Stimulated activated CD4-positive, alpha-beta T cell treated with anti-CD3 and anti-CD28 coated beads, Interleukin-2, amount 100 ng/mL, for 48 hours (primary cell): Measurements from ENCODE around the gene KCNC1.
A peak's percentile ranks its signal among the peaks of the same experiment; 100 is the strongest.

ENCODE experiments used
- DNase-seq, 2 donors: peaks; one replicate each; pipeline ENCODE4 v3.0.0-alpha.2; 2020

Gene KCNC1

DNA sequence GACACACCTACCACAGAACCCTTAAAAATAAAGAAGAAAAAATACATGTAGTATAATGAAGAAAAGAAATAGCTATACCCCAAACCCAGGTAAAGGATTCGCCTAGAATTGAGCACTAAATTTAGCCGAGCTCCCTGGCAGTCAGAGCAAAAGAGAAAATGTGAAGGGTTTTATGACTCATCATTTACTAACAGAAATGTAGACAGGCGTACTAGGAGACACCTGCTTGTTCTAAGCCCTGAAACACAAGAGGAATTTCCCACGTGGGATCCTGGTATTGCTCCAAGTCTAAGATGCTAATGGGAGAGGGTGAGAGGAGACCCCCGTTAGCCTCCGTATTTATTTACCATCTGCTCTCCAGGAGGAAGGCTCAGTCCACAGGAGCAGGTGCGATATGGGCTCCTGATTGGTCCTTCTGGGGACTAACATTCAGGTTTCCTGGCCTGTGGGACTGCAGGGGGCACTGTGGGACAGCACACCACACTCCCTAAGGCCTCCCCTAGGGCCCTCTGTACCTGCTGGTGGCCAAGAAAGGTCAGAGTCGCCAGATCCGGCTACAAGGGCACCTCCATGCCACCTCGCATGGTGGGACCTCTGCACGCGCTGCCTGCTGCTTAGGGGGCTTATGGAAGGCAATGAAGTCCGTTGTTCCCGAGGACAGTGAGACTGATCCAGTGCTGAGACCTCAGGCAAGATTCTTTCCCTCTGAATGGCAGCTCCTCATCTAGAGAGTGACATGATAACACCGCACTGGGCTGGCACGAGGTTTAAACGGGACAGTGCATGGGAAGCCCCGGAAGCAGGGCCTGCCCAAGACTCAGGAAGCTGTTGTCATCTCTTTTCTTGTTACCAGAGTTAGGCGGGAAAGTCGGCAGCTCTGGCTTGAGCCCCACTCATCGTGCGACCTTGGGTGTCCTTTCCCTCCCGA, 25.8 kb downstream of the KCNC1 start:
- DNase-seq = peak in 1 of 2 donors; percentile 31

DNA sequence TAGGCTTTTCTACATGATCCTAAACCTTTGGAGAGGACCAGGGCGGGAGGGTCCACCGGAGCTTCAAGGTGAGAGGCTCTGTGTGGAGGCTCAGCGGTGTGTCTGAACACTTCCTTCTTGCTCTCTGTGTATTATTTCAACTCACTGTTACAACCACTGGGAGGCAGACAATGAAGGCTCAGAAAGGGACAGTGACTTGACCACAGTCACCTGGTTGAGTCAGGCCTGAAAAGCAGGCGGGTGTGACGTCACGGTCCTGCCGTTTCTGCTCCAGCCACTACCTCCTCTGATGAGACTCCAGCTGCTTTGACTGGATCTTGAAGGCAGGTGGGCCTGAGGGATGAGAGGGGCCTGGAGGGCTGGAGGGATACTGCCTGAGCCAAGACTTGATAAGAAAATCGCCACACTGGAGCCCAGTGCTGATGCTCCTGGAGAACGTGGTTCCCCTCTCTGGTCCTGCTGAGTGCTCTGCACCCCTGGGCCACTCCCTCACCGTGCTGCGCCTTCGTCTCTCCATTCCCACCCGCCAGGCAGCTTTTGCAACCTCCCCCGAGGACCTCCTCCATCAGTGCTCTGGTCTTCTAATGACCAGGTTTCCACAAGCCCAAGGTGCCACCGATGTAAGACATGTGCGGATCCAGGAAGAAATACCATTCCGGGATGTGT, 27.9 kb downstream of the KCNC1 start:
- no peak for DNase-seq

DNA sequence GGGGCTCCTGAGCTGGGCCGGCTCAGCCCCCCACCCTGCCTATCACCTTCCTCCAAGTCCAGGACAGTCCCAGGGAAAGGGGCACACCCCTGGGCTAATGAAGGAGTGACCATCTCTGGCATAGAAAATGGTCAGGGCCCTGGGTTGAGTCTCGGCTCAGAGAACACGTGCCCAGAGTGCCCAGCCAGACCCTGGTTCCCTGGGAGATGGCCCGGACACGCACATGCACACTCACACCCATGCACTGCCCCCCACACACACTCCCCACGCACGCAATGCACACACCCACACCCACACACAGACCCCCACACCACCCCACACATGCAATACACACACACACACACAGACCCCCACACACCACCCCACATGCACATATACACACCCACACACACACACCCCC, 28.7 kb downstream of the KCNC1 start:
- DNase-seq = no peak

DNA sequence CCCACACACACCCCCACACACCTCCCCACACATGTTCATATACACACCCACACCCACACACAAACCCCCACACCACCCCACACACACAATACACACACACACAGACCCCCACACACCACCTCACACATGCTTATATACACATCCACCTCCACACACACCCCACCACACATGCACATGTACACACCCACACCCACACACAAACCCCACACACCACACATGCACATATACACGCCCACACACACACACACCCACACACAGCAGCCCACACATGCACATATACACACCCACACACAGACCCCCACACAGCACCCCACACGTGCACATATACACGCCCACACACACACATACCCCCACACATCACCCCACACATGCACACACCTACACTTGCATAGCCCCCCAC, 29.1 kb downstream of the KCNC1 start:
- DNase-seq = no peak

DNA sequence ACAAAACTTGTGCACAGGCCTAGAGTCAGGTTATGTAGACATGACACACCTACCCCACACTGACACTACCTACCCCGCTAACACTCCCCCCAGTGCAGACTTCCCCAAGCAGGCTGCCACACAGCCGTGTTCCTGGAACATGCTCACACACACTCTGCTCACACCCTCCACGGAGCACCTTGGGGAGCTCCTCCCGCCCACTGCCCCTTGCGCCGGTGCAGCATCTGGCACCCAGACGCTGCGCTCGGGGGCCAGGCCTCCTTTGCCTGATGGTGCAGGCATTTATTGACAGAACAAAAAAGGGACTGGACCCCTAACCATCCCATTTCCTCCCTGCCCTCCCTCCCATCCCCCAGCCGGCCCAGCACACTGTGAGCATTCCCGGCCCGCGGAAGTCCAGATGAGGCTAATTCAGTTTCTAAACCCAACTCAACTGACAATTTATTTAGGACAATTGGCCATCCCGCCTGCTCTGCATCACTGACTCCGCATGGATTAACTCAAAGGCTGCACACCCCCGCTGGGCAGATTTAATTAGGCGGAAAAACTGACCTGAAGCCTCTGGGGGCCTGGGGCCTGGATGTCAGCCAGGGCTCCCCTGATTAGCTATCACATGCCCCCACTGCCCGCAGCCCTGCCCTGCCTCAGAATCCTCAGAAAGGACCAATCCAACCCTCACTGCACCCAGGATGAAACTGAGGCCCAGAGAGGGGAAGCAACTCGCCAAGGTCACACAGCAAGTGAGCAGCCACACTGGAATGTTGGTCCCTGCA, 30.1 kb downstream of the KCNC1 start:
- DNase-seq = no peak

DNA sequence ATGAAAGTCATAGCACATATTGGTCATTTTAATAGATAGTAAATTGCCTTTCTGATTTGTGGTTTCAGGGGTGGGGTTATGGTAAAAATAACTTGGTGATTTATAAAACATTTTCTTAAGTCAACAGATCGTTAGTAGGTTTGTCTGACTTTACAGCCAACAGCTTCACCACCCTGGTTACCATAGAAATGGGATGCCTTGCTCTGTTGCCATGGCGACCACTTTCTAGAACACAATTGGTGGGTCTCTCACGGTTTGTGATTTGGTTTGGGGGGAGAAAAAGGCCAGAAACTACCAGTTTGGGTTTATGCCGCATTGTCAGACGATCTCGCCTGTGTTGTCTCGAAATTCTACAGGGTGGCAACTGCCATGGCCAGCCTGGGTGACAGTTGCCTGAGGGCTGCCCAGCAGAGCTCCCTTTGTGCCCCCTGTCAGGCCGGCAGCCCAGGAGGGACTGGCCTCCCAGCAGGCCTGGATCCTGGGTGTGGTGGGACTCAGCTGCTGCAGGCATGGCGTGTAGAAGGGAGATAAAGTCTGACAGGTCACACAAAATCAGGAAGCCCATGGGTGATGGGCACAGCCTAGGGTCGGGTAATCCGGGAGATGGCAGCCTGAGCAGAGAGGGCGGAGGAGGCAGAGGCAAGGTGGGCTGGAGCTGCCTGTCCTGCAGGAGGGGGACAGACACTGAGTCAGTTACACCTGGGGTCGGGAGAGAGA, 30.9 kb downstream of the KCNC1 start:
- DNase-seq = no peak

DNA sequence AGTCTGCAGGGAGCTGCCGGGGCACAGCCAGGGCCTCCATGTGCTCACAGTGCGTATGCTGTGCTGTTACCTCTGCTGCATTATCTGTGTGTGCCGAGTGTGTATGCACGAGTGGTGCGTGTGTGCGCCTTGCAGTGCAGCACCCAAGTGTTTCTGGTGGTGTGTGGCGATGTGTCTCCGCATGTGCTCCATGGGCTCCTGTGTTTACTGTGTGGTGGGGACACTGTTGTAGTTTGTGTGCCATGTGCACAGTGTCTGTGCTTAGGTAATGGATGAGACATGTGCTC, 31.4 kb downstream of the KCNC1 start:
- DNase-seq = no peak

DNA sequence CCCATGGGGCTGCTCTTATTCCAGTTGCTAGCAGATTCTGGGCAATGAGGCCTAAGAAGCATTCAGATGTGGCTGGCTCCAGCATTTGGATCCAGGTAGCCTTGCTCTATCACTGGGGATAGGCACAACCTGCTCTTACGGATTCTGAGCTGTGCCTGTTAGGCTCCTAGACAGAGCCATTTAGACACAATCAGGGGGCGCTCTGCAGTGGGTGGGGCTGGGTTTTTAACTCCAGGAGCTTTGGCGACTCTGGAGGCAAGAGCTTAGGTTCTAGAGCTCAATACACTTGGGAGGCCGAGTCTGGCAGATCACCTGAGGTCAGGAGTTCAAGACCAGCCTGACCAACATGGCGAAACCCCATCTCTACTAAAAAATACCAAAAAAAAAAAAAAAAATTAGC, 32.0 kb downstream of the KCNC1 start:
- no peak for DNase-seq

DNA sequence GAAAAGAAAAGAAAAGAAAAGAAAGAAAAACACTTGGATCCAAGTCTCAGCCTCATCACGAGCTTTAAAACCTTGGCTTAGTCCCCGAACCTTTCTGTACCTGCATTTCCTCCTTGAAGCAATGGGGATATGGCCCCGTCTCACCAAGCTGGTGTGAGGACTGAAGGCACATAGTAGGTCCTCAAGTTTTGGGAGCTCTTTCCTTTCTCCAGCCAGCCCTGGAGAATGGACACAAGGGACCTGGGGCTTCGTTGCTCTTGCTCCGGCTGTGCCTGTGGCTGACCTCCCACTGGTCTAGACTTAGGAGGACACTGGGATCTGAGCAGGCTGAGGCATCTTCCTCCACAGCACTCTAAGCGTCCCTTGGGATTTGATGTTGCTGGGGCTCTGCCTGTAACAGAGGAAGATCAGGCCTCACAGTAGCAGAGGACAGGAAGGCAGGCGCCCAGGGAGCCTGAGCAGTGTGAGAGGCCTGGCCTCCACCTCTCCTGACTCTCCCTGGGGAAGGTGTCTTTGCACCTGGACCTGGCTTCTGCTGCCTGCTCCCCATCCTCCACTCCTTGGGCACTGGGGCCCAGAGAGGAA, 32.8 kb downstream of the KCNC1 start:
- DNase-seq = no peak

DNA sequence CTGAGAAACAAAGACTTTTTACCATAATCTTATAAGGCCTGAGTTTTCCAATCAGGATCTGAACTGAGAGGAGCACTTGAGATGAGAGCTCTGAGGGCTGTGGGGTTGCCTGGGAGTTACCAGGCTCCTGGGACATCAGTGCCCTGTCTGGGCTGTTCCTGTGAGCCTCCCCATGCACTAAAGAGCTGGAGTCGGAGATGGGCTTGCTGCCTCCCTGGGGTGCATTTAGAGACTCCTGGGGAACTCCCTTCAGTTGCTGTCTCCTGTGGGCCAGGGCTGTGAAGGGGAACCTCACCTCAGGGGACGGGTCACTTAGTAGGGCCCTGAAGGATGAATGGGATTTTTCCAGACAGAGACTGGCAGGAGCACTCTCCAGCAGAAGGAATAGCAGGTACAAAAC, 33.3 kb downstream of the KCNC1 start:
- no peak for DNase-seq

DNA sequence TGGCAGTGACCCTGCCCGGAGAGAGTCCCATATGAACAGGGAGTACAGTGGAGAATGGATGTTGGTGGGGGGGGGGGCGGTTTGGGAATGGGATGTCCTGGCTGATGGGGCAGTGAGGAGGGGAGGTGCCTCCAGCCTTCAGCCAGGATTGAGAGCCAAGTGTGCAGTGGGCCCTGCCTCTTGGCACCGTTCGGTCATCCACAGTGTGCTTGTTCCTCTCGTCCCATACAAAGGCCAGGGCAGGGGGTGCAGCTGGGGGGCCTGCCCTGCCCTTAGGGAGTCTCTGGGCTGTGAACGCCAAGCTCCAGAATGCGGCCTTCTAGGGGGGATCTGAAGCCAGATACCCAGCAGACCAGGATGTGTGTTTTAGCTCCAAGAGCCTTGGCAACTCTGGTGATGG, 34.0 kb downstream of the KCNC1 start:
- DNase-seq = no peak

DNA sequence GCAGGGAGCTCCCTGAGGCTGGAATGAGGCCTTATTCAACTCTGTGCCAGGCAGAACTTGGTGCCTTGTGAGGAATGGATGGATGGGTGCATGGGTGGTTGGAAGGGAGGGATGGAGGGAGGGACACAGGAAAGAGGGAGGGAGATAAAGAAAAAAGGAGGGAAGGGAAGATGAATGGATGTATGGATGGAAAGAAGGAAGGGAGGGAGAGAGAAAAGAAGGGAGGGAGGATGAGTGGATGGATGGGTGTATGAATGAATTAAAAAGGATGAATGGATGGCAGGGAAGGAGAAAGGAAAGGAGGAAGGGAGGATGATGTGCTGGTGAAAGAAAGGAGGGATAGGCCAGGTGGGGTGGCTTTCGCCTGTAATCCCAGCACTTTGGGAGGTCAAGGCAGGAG, 34.6 kb downstream of the KCNC1 start:
- DNase-seq = no peak

DNA sequence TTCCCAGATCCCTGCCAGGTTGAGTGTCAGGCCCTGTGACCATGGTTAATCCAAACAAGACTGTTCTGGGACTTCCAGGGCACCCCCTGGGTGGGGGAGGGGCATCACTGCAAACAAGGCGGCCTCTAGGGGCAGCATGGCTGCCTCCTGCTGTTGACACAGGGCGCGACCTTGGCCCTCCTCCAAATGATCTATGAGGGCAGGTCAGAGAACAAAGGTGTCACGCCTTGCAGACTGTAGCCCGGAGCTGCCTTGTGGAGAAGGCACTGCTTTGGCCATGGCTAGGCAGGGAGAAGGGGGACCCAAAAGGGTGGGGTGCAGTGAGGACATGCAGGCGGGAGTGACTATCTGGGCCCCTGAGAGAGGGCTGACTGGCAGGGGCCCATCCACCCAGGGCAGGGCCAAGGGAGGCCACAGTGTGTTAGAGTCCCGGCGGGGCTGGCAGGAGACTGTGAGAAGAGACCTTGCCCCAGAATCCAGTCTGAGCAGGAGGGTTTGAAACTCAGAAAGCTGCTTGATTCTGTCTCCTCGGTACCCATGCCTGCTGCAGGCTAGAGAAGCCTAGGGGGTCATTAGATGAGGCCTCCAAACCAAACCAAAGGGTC, 35.6 kb downstream of the KCNC1 start:
- no peak for DNase-seq

DNA sequence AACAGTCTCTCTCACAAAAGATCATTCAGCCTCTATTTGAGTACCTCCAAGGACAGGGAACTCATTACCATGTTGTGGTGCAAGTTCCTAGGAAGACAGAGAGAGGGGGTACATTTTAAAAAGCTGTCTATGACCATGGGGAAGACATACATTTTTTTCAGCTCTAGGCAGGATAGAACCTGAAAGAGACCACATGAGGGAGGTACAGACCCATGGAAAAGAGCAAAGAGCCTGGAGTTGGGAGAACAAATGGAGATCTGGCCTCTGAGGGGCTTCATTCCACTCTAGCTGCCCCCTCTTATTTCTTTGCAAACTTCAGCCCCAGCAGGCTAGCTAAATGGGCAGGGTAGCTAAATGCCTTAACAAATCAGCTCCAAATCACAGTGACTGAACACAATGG, 36.3 kb downstream of the KCNC1 start:
- no peak for DNase-seq

DNA sequence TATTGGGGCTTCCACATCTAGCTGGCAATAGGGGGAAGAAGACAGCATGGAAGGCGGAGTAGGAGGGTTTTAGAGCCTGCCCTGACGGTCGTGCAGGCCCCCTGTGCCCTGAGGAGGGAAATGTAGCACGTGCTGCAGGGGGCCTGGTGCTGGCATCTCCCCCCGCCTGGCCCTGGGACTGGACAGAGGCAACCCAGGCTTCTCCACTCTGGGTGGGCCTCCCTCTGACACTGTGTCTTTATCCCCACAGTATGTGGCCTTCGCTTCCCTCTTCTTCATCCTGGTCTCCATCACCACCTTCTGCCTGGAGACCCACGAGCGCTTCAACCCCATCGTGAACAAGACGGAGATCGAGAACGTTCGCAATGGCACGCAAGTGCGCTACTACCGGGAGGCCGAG, 36.8 kb downstream of the KCNC1 start:
- no peak for DNase-seq

DNA sequence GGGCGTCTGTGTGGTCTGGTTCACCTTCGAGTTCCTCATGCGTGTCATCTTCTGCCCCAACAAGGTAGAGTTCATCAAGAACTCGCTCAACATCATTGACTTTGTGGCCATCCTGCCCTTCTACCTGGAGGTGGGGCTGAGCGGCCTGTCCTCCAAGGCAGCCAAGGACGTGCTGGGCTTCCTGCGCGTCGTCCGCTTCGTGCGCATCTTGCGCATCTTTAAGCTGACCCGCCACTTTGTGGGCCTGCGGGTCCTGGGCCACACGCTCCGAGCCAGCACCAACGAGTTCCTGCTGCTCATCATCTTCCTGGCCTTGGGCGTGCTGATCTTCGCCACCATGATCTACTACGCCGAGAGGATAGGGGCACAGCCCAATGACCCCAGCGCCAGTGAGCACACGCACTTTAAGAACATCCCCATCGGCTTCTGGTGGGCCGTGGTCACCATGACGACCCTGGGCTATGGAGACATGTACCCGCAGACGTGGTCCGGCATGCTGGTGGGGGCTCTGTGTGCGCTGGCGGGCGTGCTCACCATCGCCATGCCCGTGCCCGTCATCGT, 37.3 kb downstream of the KCNC1 start:
- DNase-seq = no peak

DNA sequence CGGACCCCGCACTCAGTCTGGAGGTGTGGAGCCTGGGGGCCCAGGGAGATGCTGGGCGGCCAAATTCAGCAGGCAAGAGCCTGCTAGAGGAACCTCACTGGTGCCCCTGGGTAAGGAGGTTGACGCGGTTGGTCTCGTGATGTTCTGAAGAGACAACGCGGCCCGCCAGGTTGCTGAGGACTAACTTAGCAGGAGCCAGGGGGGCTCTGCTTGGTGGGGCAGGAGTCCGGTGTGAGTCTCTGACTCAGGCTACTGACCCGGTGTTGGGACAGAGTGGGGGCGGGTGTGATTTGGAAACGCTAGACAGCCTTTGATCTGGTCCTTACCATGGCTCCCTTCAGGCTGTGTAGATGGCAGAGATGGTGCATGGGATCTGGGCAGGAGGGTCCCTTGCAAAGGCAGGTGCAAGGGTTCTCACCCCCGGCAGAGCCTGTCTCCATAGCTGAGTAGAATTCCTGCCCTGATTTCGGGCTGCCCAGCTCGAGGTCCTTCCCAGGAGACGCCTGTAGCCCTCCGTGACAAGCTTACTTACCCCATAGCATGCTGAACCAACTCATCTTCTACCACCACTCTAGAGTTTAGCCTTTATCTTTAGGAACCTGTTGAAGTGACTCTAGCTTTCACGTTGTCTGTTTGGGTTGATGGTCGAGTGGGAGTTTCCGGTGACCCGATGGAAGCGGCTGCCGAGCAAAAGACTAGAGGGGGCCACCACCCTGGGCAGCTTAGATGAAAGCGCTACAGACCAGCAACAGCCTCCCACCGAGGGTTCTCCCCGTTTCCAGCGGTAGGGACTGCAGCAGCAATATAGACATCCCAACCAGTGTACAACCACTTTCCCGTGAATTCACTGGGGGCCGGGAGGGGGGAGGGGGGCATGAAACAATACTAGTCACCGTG, 38.4 kb downstream of the KCNC1 start:
- DNase-seq = no peak

DNA sequence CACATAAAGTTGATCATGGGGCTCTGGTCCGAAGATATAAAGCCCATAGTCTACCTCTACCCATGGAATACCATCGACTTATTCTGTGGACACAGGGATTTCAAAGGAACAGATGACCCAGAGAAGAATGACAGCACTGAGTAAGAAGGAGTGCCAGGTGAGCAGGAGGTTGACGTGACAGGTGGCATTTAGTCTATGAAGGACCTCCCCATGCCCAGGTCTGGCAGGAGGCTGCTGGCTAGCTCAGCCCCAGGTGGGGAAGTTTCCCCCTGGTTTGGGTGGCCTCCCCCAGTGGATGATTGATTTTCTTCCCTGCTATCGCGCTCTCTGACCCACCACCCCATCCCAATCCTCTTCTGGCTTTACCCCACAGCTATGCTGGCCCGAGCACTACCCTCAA, 39.1 kb downstream of the KCNC1 start:
- no peak for DNase-seq

DNA sequence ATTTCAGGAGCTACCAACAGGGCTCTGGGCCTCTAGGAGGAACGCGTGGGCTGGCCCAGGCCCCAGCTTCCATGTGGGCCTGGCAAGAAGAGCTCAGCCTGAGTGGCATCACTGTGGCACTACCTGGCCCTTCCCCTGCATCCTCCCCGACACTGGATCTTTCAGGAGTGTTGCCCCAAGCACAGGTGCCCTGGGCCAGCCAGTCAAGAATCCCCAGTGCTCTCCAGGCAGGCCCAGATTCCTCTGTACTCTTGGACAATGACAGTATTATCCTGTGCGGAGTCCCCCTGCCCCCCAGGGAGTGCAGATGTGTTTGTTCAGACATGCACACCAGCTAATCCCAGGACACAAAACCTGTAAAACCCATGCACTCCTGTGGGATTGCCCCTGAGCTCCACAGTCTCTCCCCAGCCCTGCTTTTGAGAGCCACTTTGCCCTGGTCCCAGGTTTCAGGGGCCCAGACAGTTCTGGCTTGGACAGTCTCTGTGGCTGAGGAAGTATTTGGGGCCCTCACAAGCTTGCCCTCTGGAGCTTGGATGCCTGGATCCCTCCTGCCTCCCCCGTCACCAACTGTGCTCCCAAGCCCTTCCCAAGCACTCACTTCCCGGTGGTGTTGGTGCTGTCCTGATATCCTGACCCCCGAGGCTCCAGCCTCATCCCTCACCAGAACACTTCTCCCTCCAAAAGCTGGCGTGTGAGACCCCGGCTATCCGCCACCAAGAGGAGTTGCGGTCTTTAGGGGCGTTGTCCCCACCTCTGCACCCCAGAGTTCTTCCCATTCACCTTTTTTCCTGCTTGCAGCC, 39.9 kb downstream of the KCNC1 start:
- no peak for DNase-seq

DNA sequence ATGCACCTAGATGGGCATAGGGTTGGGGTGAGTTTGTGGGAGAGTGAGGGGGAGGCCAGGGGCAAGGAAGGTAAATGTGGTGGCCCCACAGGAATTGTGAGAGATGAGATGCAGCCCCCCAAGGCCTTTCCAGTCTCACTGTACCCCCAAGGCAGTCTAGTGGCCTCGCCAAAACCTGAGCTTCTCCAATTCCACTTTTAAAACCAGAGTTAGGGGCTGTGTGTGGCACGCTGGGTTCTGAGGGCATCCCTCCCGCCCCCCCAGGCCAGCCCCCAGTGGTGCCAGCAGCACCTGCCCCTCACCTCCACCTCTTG, 40.4 kb downstream of the KCNC1 start:
- DNase-seq = no peak
